C4-2B (cell line): Measurements from ENCODE around the gene FGGY.
"Not testable (repeated sequence)": the region's sequence is repeated elsewhere in the genome, so short reads cannot be mapped to it uniquely, and the experiment has no call there.

ENCODE experiments used
- H3K27ac ChIP-seq: fragments of 450-650 bp; 2 replicates; pipeline ENCODE4 v1.5.1; 2017
- ZFX ChIP-seq: fragments of 450-650 bp; IDR thresholded peaks from 2 replicates; pipeline ENCODE4 v1.6.1; 2017
- TF ChIP-seq, protein P1 (sequence below): fragments of 450-650 bp; conservative IDR thresholded peaks from 2 replicates; pipeline ENCODE4 v1.5.1; 2017; ENCODE audit warnings: mild to moderate bottlenecking

Gene FGGY

DNA sequence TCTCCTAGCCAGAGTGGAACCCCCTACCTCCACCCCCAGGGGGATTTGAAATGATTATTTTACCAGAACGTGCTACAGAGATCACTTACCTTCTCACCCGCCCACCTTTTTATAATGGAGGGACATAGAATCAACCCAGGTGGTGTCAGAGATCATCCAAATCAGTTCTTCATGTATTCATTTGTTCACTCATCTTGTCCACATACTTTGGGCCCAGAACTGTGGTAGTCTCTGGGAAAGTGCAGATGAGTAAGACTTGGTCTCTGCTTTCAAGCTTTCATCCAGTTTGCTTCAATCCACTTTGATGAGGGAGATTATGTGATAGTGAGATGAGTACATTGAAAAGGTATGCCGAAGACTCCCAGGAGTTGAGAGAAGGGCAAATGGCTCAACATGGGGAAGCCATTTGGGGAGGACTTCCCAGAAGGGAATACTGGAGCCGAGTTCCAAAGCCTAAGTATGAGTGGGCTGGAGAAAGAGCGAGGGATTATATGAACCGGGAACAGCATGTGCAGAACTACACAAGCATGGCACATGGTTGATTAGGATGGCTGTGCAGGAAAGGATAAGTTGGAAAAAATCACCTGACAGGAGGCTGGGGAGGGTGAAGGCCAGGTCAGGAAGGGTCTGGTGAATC is 1.9 kb downstream of the FGGY start:
- H3K27ac ChIP-seq, result no peak overlapping the region
- TF ChIP-seq, protein P1, sequence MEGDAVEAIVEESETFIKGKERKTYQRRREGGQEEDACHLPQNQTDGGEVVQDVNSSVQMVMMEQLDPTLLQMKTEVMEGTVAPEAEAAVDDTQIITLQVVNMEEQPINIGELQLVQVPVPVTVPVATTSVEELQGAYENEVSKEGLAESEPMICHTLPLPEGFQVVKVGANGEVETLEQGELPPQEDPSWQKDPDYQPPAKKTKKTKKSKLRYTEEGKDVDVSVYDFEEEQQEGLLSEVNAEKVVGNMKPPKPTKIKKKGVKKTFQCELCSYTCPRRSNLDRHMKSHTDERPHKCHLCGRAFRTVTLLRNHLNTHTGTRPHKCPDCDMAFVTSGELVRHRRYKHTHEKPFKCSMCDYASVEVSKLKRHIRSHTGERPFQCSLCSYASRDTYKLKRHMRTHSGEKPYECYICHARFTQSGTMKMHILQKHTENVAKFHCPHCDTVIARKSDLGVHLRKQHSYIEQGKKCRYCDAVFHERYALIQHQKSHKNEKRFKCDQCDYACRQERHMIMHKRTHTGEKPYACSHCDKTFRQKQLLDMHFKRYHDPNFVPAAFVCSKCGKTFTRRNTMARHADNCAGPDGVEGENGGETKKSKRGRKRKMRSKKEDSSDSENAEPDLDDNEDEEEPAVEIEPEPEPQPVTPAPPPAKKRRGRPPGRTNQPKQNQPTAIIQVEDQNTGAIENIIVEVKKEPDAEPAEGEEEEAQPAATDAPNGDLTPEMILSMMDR, result no peak
- no peak for TF ChIP-seq ZFX

DNA sequence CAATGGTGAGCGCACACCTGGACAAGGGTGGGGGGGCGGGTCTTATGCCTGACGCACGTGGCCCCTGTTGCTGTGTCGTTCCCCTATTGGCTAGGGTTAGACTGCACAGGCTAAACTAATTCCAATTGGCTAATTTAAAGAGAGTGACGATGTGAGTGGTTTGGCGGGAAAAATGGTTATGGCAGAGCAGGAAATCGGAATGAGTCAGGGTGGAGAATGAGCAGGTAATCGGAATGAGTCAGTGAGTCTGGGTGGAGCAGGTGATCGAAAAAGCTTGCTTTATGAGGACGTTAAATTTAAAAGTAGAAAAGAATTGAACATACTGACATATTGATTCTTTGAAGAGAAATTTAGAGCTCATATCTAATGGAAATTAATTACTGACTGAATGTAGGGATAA is 2.8 kb downstream of the FGGY start:
- not testable (repeated sequence) for H3K27ac ChIP-seq

DNA sequence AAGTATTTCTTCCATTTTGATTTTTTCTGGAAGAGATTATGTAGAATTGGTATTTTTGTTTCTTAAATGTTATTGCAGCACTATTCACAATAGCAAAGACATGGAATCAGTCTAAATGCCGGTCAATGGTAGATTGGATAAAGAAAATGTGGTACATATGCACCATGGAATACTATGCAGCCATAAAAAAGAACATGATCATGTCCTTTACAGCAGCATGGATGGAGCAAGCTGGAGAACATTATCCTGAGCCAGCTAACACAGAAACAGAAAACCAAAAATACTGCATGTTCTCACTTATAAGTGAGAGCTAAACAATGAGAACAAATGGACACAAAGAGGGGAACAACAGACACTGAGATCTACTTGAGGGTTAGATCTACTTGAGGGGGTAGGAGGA is 5.4 kb downstream of the FGGY start:
- H3K27ac ChIP-seq, result no peak overlapping the region
- no peak for TF ChIP-seq ZFX
- TF ChIP-seq, protein P1, result no peak

DNA sequence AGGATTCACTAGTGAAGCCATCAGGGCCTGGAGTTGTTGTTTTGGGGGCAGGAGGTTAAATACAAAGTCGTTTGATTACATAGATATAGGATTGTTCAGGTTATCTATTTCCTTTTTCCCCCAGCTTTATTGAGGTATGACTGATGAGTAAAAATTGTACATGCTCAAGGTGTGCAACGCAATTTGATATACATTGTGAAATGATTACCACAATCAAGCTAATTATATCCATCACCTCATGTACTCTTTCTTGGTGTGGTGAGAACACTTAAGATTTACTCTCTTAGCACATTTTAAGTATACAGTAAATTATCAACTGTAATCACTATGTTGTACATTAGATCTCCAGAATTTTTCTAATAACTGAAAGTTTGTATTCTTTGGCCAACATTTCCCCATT is 6.0 kb downstream of the FGGY start:
- TF ChIP-seq, protein P1, result no peak
- no peak for TF ChIP-seq ZFX
- H3K27ac ChIP-seq, result no peak overlapping the region

DNA sequence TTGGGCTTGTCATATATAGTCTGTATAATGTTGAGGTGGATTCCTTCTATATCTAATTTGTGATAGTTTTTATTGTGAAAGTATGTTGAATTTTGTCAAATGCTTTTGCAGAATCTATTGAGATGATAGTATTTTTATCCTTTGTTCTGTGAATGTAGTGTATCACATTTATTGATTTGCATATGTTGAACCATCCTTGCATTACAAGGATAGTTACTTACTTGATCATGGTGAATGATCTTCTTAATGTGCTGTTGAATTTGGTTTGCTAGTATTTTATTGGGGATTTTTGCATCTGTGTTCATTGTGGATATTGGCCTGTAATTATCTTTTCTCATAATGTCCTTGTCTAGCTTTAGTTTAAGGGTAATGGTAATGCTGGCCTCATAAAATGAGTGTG is 8.3 kb downstream of the FGGY start:
- no peak overlapping the region for H3K27ac ChIP-seq
- no peak for TF ChIP-seq ZFX
- TF ChIP-seq, protein P1, result no peak

DNA sequence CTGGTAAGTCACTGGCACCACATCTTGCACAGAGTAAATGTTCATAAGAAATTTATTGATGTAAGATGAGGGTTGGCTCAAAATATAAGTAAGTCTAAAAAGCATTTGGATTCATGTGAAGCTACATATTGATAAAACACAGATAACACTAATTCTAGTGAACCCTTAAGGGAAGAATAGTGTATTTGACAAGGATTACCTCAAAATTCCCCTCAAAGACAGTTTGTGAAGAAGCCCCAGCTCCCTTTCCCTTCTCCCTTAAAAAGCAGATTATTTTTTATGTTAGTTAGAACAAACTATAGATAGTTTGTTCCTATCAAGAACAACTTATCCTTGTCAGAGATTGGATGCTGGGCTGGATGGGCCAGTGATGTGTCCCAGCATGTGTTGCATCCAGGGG is 10.7 kb downstream of the FGGY start:
- TF ChIP-seq, protein P1, result no peak
- TF ChIP-seq ZFX, result no peak
- no peak overlapping the region for H3K27ac ChIP-seq

DNA sequence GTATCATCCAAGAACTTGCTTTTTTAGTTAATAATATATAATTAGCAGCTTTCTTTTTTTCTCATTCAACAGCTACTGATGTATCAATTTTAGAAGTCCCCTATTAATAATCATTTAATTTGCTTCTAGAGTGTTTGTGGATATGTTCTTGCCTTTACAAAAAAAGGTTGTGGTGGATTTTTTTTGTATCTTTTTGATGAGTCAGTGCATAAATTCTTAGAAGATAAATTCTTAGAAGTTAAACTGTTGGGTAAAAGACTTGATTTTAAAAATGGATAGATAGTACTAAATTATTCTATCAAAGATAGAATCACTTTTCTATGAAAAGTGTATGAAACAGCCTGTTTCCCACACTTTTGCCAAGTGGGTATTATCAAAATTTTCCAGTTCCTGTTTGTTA is 11.9 kb downstream of the FGGY start:
- H3K27ac ChIP-seq, result no peak overlapping the region
- TF ChIP-seq, protein P1, result no peak
- TF ChIP-seq ZFX, result no peak

DNA sequence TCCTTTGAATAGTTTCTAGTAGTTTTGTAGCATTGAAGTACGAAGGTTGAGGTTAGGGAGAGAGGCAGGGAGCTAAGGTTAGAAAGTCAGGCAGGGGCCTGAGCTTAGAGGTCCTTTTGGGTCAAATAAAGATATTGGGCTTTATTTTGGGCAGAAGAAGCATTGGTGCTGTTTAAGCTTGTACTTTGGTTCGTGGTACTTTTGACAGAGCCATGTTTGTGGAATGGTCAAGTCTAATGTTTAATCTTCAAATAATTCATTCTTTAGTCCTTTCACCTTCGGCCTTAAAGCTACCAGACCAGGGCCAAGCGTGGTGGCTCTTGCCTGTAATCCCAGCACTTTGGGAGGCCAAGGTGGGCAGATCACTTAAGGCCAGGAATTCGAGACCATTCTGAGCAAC is 12.5 kb downstream of the FGGY start:
- TF ChIP-seq ZFX, result no peak
- no peak overlapping the region for H3K27ac ChIP-seq
